Neural cell (in vitro differentiated cells): ENCODE measurements around the gene PRKCQ. TPM values are rescaled to one million over a fixed set of nuclear protein-coding genes. Genes with fewer than 3 reads are reported as not detected.

ENCODE experiments used
- H2AFZ ChIP-seq: fragments of 200-600, 300-800 bp; sonication (generic), shearing (Covaris generic); 2 replicates; pipeline ENCODE4 v1.6.0; 2014; ENCODE audit warnings: low read depth, mild to moderate bottlenecking, antibody characterized with exemption, low read length, moderate library complexity
- H3F3A ChIP-seq: fragments of 200-600 bp; shearing (Covaris generic); 2 replicates; pipeline ENCODE4 v1.6.1; 2016; ENCODE audit warnings: mild to moderate bottlenecking, moderate library complexity, mixed read lengths, antibody characterized with exemption, low read length; ENCODE audit not compliant: insufficient read depth, poor library complexity, severe bottlenecking
- H3K27ac ChIP-seq: fragments of 200-600, 300-800 bp; sonication (generic), shearing (Covaris generic); 2 replicates; pipeline ENCODE4 v1.5.1; 2014; ENCODE audit warnings: mild to moderate bottlenecking, low read length, moderate library complexity
- H3K27me3 ChIP-seq: fragments of 300-800, 200-600 bp; sonication (generic), shearing (Covaris generic); 2 replicates; pipeline ENCODE4 v1.6.0; 2014; ENCODE audit warnings: mild to moderate bottlenecking, low read depth, low read length, moderate library complexity; ENCODE audit not compliant: insufficient read depth
- H3K36me3 ChIP-seq: fragments of 300-800, 200-600 bp; sonication (generic), shearing (Covaris generic); 2 replicates; pipeline ENCODE4 v1.5.1; 2014; ENCODE audit warnings: mild to moderate bottlenecking, antibody characterized with exemption, low read length, moderate library complexity; ENCODE audit not compliant: insufficient read depth
- H3K4me2 ChIP-seq: fragments of 300-800, 200-600 bp; sonication (generic), shearing (Covaris generic); 2 replicates; pipeline ENCODE4 v1.6.0; 2014; ENCODE audit warnings: mild to moderate bottlenecking, low read length
- H3K4me3 ChIP-seq: fragments of 300-800, 200-600 bp; sonication (generic), shearing (Covaris generic); 2 replicates; pipeline ENCODE4 v1.5.1; 2014; ENCODE audit warnings: mild to moderate bottlenecking, low read length, moderate library complexity
- H3K79me2 ChIP-seq: fragments of 200-600 bp; shearing (Covaris generic); replicated peaks from 2 replicates; pipeline ENCODE4 v1.6.0; 2014; ENCODE audit warnings: mild to moderate bottlenecking, low read length, moderate library complexity; ENCODE audit not compliant: insufficient read depth
- H3K9ac ChIP-seq: fragments of 300-800, 200-600 bp; sonication (generic), shearing (Covaris generic); 2 replicates; pipeline ENCODE4 v1.6.1; 2016; ENCODE audit warnings: mild to moderate bottlenecking, low read length, mixed read lengths
- H3K9me2 ChIP-seq: fragments of 200-600 bp; shearing (Covaris generic); 2 replicates; pipeline ENCODE4 v1.6.1; 2016; ENCODE audit warnings: mild to moderate bottlenecking, low read length, mixed read lengths; ENCODE audit not compliant: insufficient read depth
- H3K9me3 ChIP-seq: fragments of 200-600, 300-800 bp; sonication (generic), shearing (Covaris generic); 2 replicates; pipeline ENCODE4 v1.6.1; 2016; ENCODE audit warnings: mild to moderate bottlenecking, mixed run types, low read length, moderate library complexity, mixed read lengths
- H4K20me1 ChIP-seq: fragments of 200-600 bp; shearing (Covaris generic); 2 replicates; pipeline ENCODE4 v1.6.1; 2016; ENCODE audit warnings: mild to moderate bottlenecking, mixed run types; ENCODE audit not compliant: insufficient read depth
- CTCF ChIP-seq: fragments of 450-650 bp; IDR thresholded peaks from 2 replicates; pipeline ENCODE4 v1.5.1; 2014; ENCODE audit warnings: antibody characterized with exemption, mild to moderate bottlenecking, moderate library complexity; ENCODE audit not compliant: poor library complexity, severe bottlenecking
- EP300 ChIP-seq: fragments of 450-650 bp; conservative IDR thresholded peaks from 2 replicates; pipeline ENCODE4 v1.6.1; 2014; ENCODE audit warnings: antibody characterized with exemption, mild to moderate bottlenecking, moderate library complexity; ENCODE audit not compliant: poor library complexity, severe bottlenecking
- EZH2 ChIP-seq: fragments of 200-600, 300-800 bp; shearing (Covaris generic), sonication (generic); IDR thresholded peaks from 2 replicates; pipeline ENCODE4 v1.6.1; 2014; ENCODE audit warnings: antibody characterized with exemption, low read length, borderline replicate concordance, mild to moderate bottlenecking; ENCODE audit not compliant: insufficient read depth, poor library complexity, severe bottlenecking
- MXI1 ChIP-seq: fragments of 450-650 bp; conservative IDR thresholded peaks from 2 replicates; pipeline ENCODE4 v1.6.1; 2014; ENCODE audit warnings: antibody characterized with exemption, mild to moderate bottlenecking; ENCODE audit not compliant: poor library complexity, severe bottlenecking
- POLR2AphosphoS5 ChIP-seq: IDR thresholded peaks from 2 replicates; pipeline ENCODE4 v1.6.1; 2012
- RAD21 ChIP-seq: fragments of 450-650 bp; conservative IDR thresholded peaks from 2 replicates; pipeline ENCODE4 v1.6.1; 2014; ENCODE audit warnings: antibody characterized with exemption, mild to moderate bottlenecking, moderate library complexity
- SMC3 ChIP-seq: fragments of 450-650 bp; conservative IDR thresholded peaks from 2 replicates; pipeline ENCODE4 v1.6.1; 2014; ENCODE audit warnings: antibody characterized with exemption, mild to moderate bottlenecking, moderate library complexity; ENCODE audit not compliant: poor library complexity
- TAF1 ChIP-seq: IDR thresholded peaks from 2 replicates; pipeline ENCODE4 v1.6.1; 2012; ENCODE audit warnings: low read depth
- polyA plus RNA-seq: library from polyadenylated mRNA; depleted of rRNA; stranded (reverse); fragments of >200 nt; gene quantifications from 2 replicates; pipeline ENCODE4 v1.2.3, GENCODE V29; 2014
- TF ChIP-seq, protein P1 (sequence below): IDR thresholded peaks from 2 replicates; pipeline ENCODE4 v1.6.1; 2012; ENCODE audit warnings: borderline replicate concordance

PRKCQ gene
- polyA plus RNA-seq, 1 donor from 2014 or later: 0.61 TPM

- Histone ChIP-seq H3K79me2 (no peaks in the 10 kb centered on the region), H3K9ac (no peak overlapping the region), H3K9me3 (no peaks in the 10 kb centered on the region), H4K20me1 (no peaks in the 10 kb centered on the region), H3K9me2 (no peaks in the 10 kb centered on the region), H3K27me3 (no peaks in the 10 kb centered on the region), H2AFZ (no peak overlapping the region), H3K36me3 (no peaks in the 10 kb centered on the region), H3K4me2 (no peak overlapping the region), H3F3A (no peaks in the 10 kb centered on the region), H3K4me3 (no peak overlapping the region), H3K27ac (no peak overlapping the region)
- TF ChIP-seq TAF1 (no peak), SMC3 (no peak), EP300 (no peak), CTCF (no peak), MXI1 (no peak), POLR2AphosphoS5 (no peak), RAD21 (no peak), EZH2 (no peak)
- TF ChIP-seq, protein P1, sequence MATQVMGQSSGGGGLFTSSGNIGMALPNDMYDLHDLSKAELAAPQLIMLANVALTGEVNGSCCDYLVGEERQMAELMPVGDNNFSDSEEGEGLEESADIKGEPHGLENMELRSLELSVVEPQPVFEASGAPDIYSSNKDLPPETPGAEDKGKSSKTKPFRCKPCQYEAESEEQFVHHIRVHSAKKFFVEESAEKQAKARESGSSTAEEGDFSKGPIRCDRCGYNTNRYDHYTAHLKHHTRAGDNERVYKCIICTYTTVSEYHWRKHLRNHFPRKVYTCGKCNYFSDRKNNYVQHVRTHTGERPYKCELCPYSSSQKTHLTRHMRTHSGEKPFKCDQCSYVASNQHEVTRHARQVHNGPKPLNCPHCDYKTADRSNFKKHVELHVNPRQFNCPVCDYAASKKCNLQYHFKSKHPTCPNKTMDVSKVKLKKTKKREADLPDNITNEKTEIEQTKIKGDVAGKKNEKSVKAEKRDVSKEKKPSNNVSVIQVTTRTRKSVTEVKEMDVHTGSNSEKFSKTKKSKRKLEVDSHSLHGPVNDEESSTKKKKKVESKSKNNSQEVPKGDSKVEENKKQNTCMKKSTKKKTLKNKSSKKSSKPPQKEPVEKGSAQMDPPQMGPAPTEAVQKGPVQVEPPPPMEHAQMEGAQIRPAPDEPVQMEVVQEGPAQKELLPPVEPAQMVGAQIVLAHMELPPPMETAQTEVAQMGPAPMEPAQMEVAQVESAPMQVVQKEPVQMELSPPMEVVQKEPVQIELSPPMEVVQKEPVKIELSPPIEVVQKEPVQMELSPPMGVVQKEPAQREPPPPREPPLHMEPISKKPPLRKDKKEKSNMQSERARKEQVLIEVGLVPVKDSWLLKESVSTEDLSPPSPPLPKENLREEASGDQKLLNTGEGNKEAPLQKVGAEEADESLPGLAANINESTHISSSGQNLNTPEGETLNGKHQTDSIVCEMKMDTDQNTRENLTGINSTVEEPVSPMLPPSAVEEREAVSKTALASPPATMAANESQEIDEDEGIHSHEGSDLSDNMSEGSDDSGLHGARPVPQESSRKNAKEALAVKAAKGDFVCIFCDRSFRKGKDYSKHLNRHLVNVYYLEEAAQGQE: no peak
These were observed 22.6 kb upstream of the PRKCQ start for GRCh38 chr10:6602700-6603084.

DNA sequence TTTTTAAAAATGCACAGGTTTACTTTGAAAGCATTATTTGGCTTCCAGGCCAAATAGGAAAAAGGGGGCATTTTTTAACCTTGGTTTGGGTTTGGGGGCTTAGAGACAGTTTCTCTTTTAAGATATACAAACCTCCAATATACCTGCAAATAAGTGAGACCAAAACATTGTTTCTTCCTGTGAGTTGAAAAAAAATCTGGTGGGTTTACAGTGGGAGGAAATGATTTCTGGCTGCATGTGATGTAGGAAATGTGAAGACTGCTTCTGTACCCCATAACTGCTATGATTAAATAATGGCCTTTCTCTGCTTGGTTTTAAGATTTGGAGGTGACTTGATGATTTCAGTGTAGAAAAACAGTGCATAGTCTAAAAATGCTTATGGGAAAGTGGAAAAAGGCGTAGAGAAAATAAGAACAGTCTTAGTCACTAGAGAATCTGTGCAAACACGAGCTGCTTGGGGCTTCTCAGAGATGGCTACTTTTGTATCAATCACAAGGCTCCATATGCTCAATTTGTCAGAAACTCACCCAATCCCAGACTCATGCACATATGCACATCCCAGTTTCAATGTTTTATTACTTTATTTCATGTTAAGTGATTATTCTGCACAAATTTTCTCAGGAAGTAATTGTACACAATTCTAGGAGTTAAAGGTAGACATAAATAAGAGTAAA is 22.1 kb upstream of the PRKCQ start:
- Histone ChIP-seq H4K20me1 (no peaks in the 10 kb centered on the region), H3K27ac (no peak overlapping the region), H2AFZ (no peak overlapping the region), H3K9me2 (no peaks in the 10 kb centered on the region), H3F3A (no peaks in the 10 kb centered on the region), H3K4me2 (no peak overlapping the region), H3K4me3 (no peak overlapping the region), H3K36me3 (no peaks in the 10 kb centered on the region), H3K27me3 (no peaks in the 10 kb centered on the region), H3K9me3 (no peaks in the 10 kb centered on the region), H3K9ac (no peak overlapping the region), H3K79me2 (no peaks in the 10 kb centered on the region)
- TF ChIP-seq EP300 (no peak), RAD21 (no peak), CTCF (no peak), MXI1 (no peak), TAF1 (no peak), EZH2 (no peak), SMC3 (no peak), POLR2AphosphoS5 (no peak)
- TF ChIP-seq, protein P1: no peak
